OCI-LY3 (cell line): ENCODE results near the gene ABHD17A.

Experiments
- H2AFZ ChIP-seq: fragments of 200-600, 300-600 bp; shearing (Covaris generic); 2 replicates; pipeline ENCODE4 v1.6.0; 2014; ENCODE audit warnings: antibody characterized with exemption, low read depth, low read length
- H3K27ac ChIP-seq: fragments of 200-600, 300-600 bp; sonication (generic); 2 replicates; pipeline ENCODE4 v1.5.1; 2014; ENCODE audit warnings: mild to moderate bottlenecking, low read length, moderate library complexity, mixed read lengths
- H3K27me3 ChIP-seq: fragments of 200-600, 300-600 bp; sonication (generic); 2 replicates; pipeline ENCODE4 v1.6.1; 2014; ENCODE audit warnings: low read depth, low read length, mixed read lengths
- H3K36me3 ChIP-seq: fragments of 200-600, 300-600 bp; sonication (generic); replicated peaks from 2 replicates; pipeline ENCODE3; 2014; ENCODE audit warnings: low read depth, low read length, mixed read lengths
- H3K4me1 ChIP-seq: fragments of 300-600, 200-600 bp; sonication (generic); 2 replicates; pipeline ENCODE4 v1.6.1; 2014; ENCODE audit warnings: low read length, mixed read lengths
- H3K4me2 ChIP-seq: fragments of 200-600, 300-600 bp; sonication (generic); 2 replicates; pipeline ENCODE4 v1.6.1; 2014; ENCODE audit warnings: low read length, mixed read lengths
- H3K4me3 ChIP-seq: fragments of 300-600, 200-600 bp; sonication (generic); 2 replicates; pipeline ENCODE4 v1.5.1; 2014; ENCODE audit warnings: antibody characterized with exemption, mild to moderate bottlenecking, low read length, moderate library complexity
- H3K79me2 ChIP-seq: fragments of 300-600, 200-600 bp; shearing (Covaris generic); 2 replicates; pipeline ENCODE4 v1.6.1; 2014; ENCODE audit warnings: mild to moderate bottlenecking, low read length, mixed read lengths
- H3K9ac ChIP-seq: fragments of 300-600, 200-600 bp; shearing (Covaris generic); 2 replicates; pipeline ENCODE4 v1.6.0; 2014; ENCODE audit warnings: mild to moderate bottlenecking, low read length, moderate library complexity
- H3K9me3 ChIP-seq: fragments of 200-600, 300-600 bp; shearing (Covaris generic); 2 replicates; pipeline ENCODE4 v1.6.1; 2014; ENCODE audit warnings: low read length, mixed read lengths; ENCODE audit not compliant: insufficient read depth
- H4K20me1 ChIP-seq: fragments of 200-600, 300-600 bp; sonication (generic); 2 replicates; pipeline ENCODE4 v1.6.1; 2016; ENCODE audit warnings: low read length, mixed read lengths; ENCODE audit not compliant: insufficient read depth
- EZH2phosphoT487 ChIP-seq: fragments of 200-600 bp; shearing (Covaris generic); IDR thresholded peaks from 2 replicates; pipeline ENCODE4 v1.6.1; 2018; ENCODE audit warnings: antibody characterized with exemption, mixed run types, low read depth
- TF ChIP-seq, protein P1 (sequence below): fragments of 200-600, 300-600 bp; sonication (generic); IDR thresholded peaks from 2 replicates; pipeline ENCODE4 v1.5.1; 2014; ENCODE audit warnings: antibody characterized with exemption, low read length, low read depth

ABHD17A gene

GRCh38 chr19:1862424-1863327 lies 22.6 kb downstream of the ABHD17A start:
- Histone ChIP-seq H3K79me2 (peaks cover 65% of the 10 kb centered on the region), H3K36me3 (peaks cover 3% of the 10 kb centered on the region), H3K27me3 (no peaks in the 10 kb centered on the region), H3K9ac (peak overlapping the region; percentile 95), H3K27ac (peak overlapping the region; percentile 79), H4K20me1 (peaks cover 48% of the 10 kb centered on the region), H3K4me2 (peak overlapping the region; percentile 99), H3K4me3 (peak overlapping the region; percentile 95), H3K9me3 (no peaks in the 10 kb centered on the region), H3K4me1 (peaks cover 45% of the 10 kb centered on the region), H2AFZ (no peak overlapping the region)
- no peak for TF ChIP-seq EZH2phosphoT487

- Histone ChIP-seq H3K4me1 (peaks cover 51% of the 10 kb centered on the region), H3K27ac (peak overlapping the region; percentile 79)
These were observed 23.2 kb downstream of the ABHD17A start for GRCh38 chr19:1862068-1862423.

GRCh38 chr19:1861599-1862031 lies 23.7 kb downstream of the ABHD17A start:
- H3K27ac ChIP-seq: peak overlapping the region; percentile 79

More at GRCh38 chr19:1862068-1862423, 23.2 kb downstream of the ABHD17A start:
- Histone ChIP-seq H3K27me3 (no peaks in the 10 kb centered on the region), H3K9me3 (no peaks in the 10 kb centered on the region), H3K9ac (peak overlapping the region; percentile 95), H3K79me2 (peaks cover 72% of the 10 kb centered on the region), H2AFZ (no peak overlapping the region), H4K20me1 (peaks cover 50% of the 10 kb centered on the region), H3K4me3 (peak overlapping the region; percentile 95), H3K36me3 (no peaks in the 10 kb centered on the region), H3K4me2 (peak overlapping the region; percentile 99)
- no peak for TF ChIP-seq EZH2phosphoT487
- TF ChIP-seq, protein P1, sequence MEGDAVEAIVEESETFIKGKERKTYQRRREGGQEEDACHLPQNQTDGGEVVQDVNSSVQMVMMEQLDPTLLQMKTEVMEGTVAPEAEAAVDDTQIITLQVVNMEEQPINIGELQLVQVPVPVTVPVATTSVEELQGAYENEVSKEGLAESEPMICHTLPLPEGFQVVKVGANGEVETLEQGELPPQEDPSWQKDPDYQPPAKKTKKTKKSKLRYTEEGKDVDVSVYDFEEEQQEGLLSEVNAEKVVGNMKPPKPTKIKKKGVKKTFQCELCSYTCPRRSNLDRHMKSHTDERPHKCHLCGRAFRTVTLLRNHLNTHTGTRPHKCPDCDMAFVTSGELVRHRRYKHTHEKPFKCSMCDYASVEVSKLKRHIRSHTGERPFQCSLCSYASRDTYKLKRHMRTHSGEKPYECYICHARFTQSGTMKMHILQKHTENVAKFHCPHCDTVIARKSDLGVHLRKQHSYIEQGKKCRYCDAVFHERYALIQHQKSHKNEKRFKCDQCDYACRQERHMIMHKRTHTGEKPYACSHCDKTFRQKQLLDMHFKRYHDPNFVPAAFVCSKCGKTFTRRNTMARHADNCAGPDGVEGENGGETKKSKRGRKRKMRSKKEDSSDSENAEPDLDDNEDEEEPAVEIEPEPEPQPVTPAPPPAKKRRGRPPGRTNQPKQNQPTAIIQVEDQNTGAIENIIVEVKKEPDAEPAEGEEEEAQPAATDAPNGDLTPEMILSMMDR: no peak

GRCh38 chr19:1860821-1861598 lies 24.3 kb downstream of the ABHD17A start:
- no peak overlapping the region for H2AFZ ChIP-seq
- H3K4me1 ChIP-seq: peaks cover 58% of the 10 kb centered on the region
- H3K36me3 ChIP-seq: no peaks in the 10 kb centered on the region
- no peaks in the 10 kb centered on the region for H3K9me3 ChIP-seq
- H3K9ac ChIP-seq: peak overlapping the region; percentile 95
- H3K27ac ChIP-seq: no peak overlapping the region
- H3K4me3 ChIP-seq: peak overlapping the region; percentile 95
- peaks cover 82% of the 10 kb centered on the region for H3K79me2 ChIP-seq
- H3K4me2 ChIP-seq: peak overlapping the region; percentile 99
- no peak for TF ChIP-seq EZH2phosphoT487
- TF ChIP-seq, protein P1: no peak
- H3K27me3 ChIP-seq: no peaks in the 10 kb centered on the region
- H4K20me1 ChIP-seq: peaks cover 50% of the 10 kb centered on the region

More at GRCh38 chr19:1861599-1862031, 23.7 kb downstream of the ABHD17A start:
- H3K4me3 ChIP-seq: peak overlapping the region; percentile 95
- peak overlapping the region; percentile 95 for H3K9ac ChIP-seq
- H3K4me2 ChIP-seq: peak overlapping the region; percentile 99
- no peak overlapping the region for H2AFZ ChIP-seq
- H4K20me1 ChIP-seq: peaks cover 50% of the 10 kb centered on the region
- peaks cover 76% of the 10 kb centered on the region for H3K79me2 ChIP-seq
- no peaks in the 10 kb centered on the region for H3K9me3 ChIP-seq
- H3K36me3 ChIP-seq: no peaks in the 10 kb centered on the region
- TF ChIP-seq, protein P1: no peak
- TF ChIP-seq EZH2phosphoT487: no peak
- peaks cover 52% of the 10 kb centered on the region for H3K4me1 ChIP-seq
- no peaks in the 10 kb centered on the region for H3K27me3 ChIP-seq
